Tibial nerve (tissue), 4 donors: ENCODE data around the gene GRHL1. TPM values are rescaled to one million over a fixed set of nuclear protein-coding genes. Genes with fewer than 3 reads are reported as not detected.

ENCODE experiments used
- DNase-seq, 2 donors: peaks; one replicate each; pipeline ENCODE4 v3.0.0-alpha.2; 2019; ENCODE audit warnings: low spot score in 2 of 2
- H3K27ac ChIP-seq, 4 donors: fragments of 200-600 bp; sonication (generic) in 3 of 4; one replicate each; pipeline ENCODE4 v1.5.1; 2017 to 2019; ENCODE audit warnings: mild to moderate bottlenecking in 1 of 4
- H3K27me3 ChIP-seq, 2 donors: fragments of 200-600 bp; sonication (generic) in 1 of 2; one replicate each; pipeline versions ENCODE4 v1.5.1 to v1.6.0; 2017 to 2019
- H3K36me3 ChIP-seq, 3 donors: fragments of 200-600 bp; sonication (generic); one replicate each; pipeline ENCODE4 v1.5.1; 2018 to 2019
- H3K4me1 ChIP-seq, 4 donors: fragments of 200-600 bp; sonication (generic) in 3 of 4; one replicate each; pipeline ENCODE4 v1.5.1; 2017 to 2019
- H3K4me3 ChIP-seq, 4 donors: fragments of 200-600 bp; sonication (generic) in 3 of 4; one replicate each; pipeline ENCODE4 v1.5.1; 2017 to 2019; ENCODE audit warnings: mild to moderate bottlenecking in 1 of 4, moderate library complexity in 1 of 4
- H3K9me3 ChIP-seq, 4 donors: fragments of 200-600 bp; sonication (generic) in 3 of 4; one replicate each; pipeline ENCODE4 v1.5.1; 2017 to 2019
- CTCF ChIP-seq, 5 experiments: fragments of 200-600 bp in 3 of 5; fragments of 450-650 bp in 2 of 5; sonication (generic) in 3 of 5; IDR thresholded peaks; one replicate each; pipeline ENCODE4 v1.5.1; 2016 to 2019; ENCODE audit warnings: antibody characterized with exemption in 5 of 5, mild to moderate bottlenecking in 3 of 5, moderate library complexity in 2 of 5
- EP300 ChIP-seq, 2 donors: sonication (generic); formaldehyde crosslinking; IDR thresholded peaks; one replicate each; pipeline ENCODE4 v1.6.1; 2017; ENCODE audit warnings: antibody characterized with exemption in 2 of 2, mild to moderate bottlenecking in 1 of 2
- POLR2A ChIP-seq, 2 donors: fragments of 450-650 bp; IDR thresholded peaks; one replicate each; pipeline ENCODE4 v1.6.1; 2017; ENCODE audit warnings: antibody characterized with exemption in 2 of 2, mild to moderate bottlenecking in 2 of 2, moderate library complexity in 2 of 2
- WGBS, 2 donors: methylation state at CpG; one replicate each; pipeline ENCODE4 v1.1.5; 2018; 5-methylcytosine and 5-hydroxymethylcytosine counted together
- total RNA-seq, 4 donors: library from RNA; depleted of rRNA; stranded (reverse); fragments of >200 nt; gene quantifications; one replicate each; pipeline ENCODE4 v1.1.0, GENCODE V29; 2016

Gene GRHL1
- total RNA-seq, 4 donors from 2014 or later: 0.66 to 4.2 (median 2.3) TPM; not detected in 1

GRCh38 chr2:9952856-9953503 lies 1.5 kb downstream of the GRHL1 start:
- WGBS, 2 donors: 87 to 90% methylated on average over 8 of the region's 8 CpGs
- H3K27ac ChIP-seq: no peak overlapping the region
- no peak for DNase-seq
- H3K4me3 ChIP-seq: no peak overlapping the region
- no peaks in the 10 kb centered on the region for H3K27me3 ChIP-seq
- no peaks in the 10 kb centered on the region for H3K9me3 ChIP-seq
- H3K36me3 ChIP-seq: no peaks in the 10 kb centered on the region
- TF ChIP-seq EP300 (IDR thresholded peaks at IDR 0.05): no peak
- no peak for TF ChIP-seq CTCF (IDR thresholded peaks at IDR 0.05)
- TF ChIP-seq POLR2A (IDR thresholded peaks at IDR 0.05): no peak
- H3K4me1 ChIP-seq: peaks cover 0 to 15% (median 3%) of the 10 kb centered on the region in 4 donors

- Histone ChIP-seq H3K4me3 (no peak overlapping the region), H3K4me1 (peaks cover 0 to 15% (median 3%) of the 10 kb centered on the region in 4 donors), H3K27me3 (no peaks in the 10 kb centered on the region), H3K27ac (no peak overlapping the region), H3K9me3 (no peaks in the 10 kb centered on the region), H3K36me3 (no peaks in the 10 kb centered on the region)
- TF ChIP-seq CTCF (IDR thresholded peaks at IDR 0.05) (no peak), EP300 (IDR thresholded peaks at IDR 0.05) (no peak), POLR2A (IDR thresholded peaks at IDR 0.05) (no peak)
- 71 to 81% methylated on average over 3 of the region's 3 CpGs for WGBS, 2 donors
- DNase-seq: no peak
Measured at GRCh38 chr2:9954136-9954535, 2.6 kb downstream of the GRHL1 start.

GRCh38 chr2:9958057-9958456 lies 6.6 kb downstream of the GRHL1 start:
- H3K9me3 ChIP-seq: no peaks in the 10 kb centered on the region
- no peak for DNase-seq
- H3K27ac ChIP-seq: no peak overlapping the region
- no peak for TF ChIP-seq POLR2A (IDR thresholded peaks at IDR 0.05)
- TF ChIP-seq CTCF (IDR thresholded peaks at IDR 0.05): no peak
- no peak for TF ChIP-seq EP300 (IDR thresholded peaks at IDR 0.05)
- H3K36me3 ChIP-seq: no peaks in the 10 kb centered on the region
- H3K4me3 ChIP-seq: no peak overlapping the region
- H3K4me1 ChIP-seq: no peaks in the 10 kb centered on the region
- H3K27me3 ChIP-seq: no peaks in the 10 kb centered on the region
- WGBS, 2 donors: 92 to 93% methylated on average over 8 of the region's 8 CpGs

GRCh38 chr2:9959262-9959661 lies 7.8 kb downstream of the GRHL1 start:
- Histone ChIP-seq H3K27me3 (no peaks in the 10 kb centered on the region), H3K9me3 (no peaks in the 10 kb centered on the region), H3K36me3 (no peaks in the 10 kb centered on the region), H3K4me3 (no peak overlapping the region), H3K4me1 (no peaks in the 10 kb centered on the region), H3K27ac (no peak overlapping the region)
- TF ChIP-seq EP300 (IDR thresholded peaks at IDR 0.05): no peak
- no peak for TF ChIP-seq CTCF (IDR thresholded peaks at IDR 0.05)
- no peak for TF ChIP-seq POLR2A (IDR thresholded peaks at IDR 0.05)
- WGBS, 2 donors: 92% methylated on average over 3 of the region's 3 CpGs
- no peak for DNase-seq

- Histone ChIP-seq H3K27ac (no peak overlapping the region), H3K27me3 (no peaks in the 10 kb centered on the region), H3K4me3 (no peak overlapping the region), H3K36me3 (no peaks in the 10 kb centered on the region), H3K4me1 (no peaks in the 10 kb centered on the region), H3K9me3 (no peaks in the 10 kb centered on the region)
- 71 to 72% methylated on average over 10 of the region's 10 CpGs for WGBS, 2 donors
- no peak for TF ChIP-seq EP300 (IDR thresholded peaks at IDR 0.05)
- no peak for TF ChIP-seq POLR2A (IDR thresholded peaks at IDR 0.05)
- no peak for TF ChIP-seq CTCF (IDR thresholded peaks at IDR 0.05)
- no peak for DNase-seq
Measured at GRCh38 chr2:9961013-9961412, 9.5 kb downstream of the GRHL1 start.
